CD4-positive, alpha-beta T cell treated with Interleukin-10 for 1 hour (primary cell): ENCODE data around the gene HS3ST5.

Experiments used
- DNase-seq: peaks from one replicate; pipeline ENCODE4 v3.0.0-alpha.2; 2020

HS3ST5 gene, protein sequence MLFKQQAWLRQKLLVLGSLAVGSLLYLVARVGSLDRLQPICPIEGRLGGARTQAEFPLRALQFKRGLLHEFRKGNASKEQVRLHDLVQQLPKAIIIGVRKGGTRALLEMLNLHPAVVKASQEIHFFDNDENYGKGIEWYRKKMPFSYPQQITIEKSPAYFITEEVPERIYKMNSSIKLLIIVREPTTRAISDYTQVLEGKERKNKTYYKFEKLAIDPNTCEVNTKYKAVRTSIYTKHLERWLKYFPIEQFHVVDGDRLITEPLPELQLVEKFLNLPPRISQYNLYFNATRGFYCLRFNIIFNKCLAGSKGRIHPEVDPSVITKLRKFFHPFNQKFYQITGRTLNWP

DNA sequence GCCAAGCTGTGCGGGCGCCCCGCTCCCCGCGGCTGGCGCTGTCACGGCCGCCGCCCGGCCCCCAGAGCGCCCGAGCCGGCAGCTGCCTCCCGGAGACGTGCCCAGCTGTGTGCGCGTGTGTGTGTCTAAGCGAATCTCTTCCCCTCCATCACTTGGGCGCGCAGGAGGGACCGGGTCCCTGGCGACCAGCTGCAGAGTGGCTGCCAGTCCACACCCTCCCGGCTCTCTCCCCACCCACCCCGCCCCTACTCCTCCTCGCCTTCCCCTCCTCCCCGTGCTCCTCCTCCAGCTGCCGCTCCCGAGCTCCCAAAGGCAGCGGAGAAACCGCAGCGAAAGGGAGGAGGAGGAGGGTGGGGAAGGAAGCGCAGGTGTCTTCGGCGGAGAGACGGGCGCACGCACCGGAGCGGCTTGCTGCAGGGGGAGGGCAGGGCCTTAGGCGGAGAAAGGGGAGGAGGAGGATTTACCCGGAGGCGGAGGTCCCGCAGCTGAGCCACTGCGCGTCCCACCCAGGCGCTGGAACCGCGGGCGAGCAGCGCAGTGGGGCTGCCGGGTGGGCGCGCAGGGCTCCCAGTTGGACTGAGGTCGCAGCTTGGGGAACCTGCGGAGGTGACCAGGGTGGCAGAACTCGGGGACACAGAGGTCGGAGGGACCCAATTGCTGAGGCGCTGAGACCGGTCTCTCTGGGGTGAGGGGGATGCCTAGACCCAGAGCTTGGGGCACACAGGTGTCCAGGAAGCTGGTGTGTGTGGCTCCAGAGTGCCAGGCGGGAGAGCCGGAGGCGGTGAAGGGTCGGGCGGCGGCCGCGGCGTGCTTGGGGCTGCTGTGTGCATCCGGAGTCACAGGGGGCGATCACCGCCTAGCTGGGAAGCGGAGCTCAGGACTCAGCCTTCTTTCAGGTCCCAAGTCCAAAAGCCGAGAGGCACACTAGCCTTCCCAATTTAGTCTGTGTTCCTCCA lies at the start of gene HS3ST5:
Gene HS3ST5, minus strand, starts transcription at position 198 of the 956 bp plus-strand sequence. CDS start 280,178 bp downstream, outside the sequence.
- DNase-seq: no peak

GRCh38 chr6:114390176-114390575 lies 47.4 kb upstream of the HS3ST5 start:
- DNase-seq: no peak

- no peak for DNase-seq
These were observed 46.3 kb upstream of the HS3ST5 start for GRCh38 chr6:114389111-114389510.

- DNase-seq: no peak
These were observed 39.6 kb upstream of the HS3ST5 start for GRCh38 chr6:114382406-114382805.

DNA sequence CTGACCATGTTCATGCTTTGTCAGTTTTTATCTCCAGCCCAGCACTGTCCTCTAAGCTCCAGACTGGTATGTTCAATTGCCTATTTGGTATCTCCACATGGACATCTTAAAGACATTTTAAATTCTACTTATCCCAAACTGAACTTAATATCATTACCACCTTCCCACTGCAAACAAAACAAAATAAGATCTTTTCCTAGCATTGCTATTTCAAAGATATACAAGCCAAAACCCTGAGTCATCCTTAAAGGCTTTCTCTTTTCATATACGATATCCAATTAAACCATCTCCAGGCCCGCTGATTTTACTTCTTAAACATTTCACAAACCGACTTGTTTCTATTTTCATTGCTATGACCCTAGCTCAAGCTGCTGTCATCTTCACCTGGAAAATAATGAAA lies 35.1 kb upstream of the HS3ST5 start:
- DNase-seq: no peak

- no peak for DNase-seq
These were observed 33.9 kb upstream of the HS3ST5 start for GRCh38 chr6:114376611-114377175.

GRCh38 chr6:114375541-114376192 lies 32.8 kb upstream of the HS3ST5 start:
- DNase-seq: no peak

DNA sequence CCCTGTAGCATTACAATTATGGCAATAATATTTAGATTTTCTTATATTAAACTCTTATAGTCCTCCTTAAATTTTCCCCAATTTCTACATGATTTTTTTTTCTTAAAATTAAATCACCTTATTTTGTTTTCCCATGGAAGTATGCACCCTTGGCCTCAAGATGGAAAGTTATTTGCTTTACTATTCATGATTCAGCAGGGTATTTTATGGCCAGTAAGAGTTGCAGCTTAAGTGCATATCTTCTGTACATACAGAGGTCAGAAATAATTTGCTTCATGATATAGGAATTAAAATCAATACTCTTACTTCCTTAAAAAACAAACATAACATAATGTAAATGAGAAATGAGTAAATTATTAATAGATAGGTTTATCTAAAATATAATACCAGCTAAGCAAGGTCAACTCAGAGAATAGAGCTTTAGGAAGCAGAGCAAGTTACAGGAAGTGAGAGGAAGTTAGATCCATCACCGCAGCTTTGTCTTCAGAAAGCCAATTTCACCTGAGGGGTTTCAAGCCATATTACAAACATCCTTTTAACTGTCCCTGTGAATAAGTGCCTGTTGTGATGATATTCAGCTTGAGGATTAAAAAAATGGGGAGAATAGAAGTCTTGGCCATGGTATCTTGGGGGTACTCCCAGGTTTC lies 24.6 kb upstream of the HS3ST5 start:
- DNase-seq: no peak

DNA sequence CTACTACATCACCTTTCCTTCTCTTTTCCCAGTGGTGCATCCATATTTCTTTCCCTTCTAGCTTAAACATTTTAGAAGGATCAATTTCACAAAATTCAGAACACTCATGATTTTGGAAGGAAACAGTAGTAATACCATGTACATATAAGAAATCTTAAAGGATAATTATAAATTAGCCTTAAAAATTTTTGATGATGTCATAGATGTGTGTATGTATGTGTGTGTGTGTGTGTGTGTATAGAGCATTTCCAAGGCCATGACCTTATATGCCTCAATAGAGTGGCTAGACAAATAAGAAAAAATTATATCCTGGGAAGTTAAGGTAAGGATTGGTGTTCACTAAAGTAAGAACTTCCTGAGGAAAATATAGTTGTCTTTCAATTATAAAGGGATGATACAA lies 24.1 kb upstream of the HS3ST5 start:
- DNase-seq: no peak

DNA sequence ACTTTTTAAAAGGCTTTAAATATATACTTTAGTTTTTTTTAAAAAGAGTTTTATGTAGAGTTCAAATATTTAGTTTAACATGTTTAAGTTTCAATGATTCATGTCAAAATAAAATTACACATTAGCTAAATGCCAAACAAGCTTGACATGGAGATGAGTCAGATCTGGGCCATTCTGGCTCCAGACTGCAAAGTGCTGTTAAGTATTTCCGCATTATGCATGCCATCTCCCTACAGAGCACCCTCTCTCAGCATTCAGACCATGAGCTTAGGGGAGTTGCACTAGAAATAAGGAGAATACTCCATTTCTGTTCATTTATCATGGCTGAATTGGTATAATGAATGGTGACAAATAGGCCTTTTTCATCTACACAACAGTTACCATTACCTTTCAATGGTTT lies 21.5 kb upstream of the HS3ST5 start:
- DNase-seq: no peak

DNA sequence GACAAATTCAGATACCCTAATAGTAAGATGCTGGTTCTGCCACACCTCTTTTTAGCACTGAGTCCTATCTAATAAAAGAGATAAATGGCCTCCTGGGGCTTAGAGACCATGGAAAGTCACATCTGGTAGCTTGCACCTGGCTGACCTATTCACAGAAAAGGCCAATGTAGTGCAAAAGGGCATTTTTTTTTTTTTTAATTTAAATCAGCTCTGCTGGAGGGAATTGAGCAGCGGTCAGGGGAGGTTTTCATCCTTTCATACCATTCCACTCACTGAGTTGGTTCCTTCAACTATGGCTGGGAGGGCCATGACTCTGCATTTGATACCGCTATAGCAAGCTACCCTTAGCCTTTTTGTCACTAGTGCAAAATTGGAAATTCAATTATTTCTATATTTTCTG lies 20.1 kb upstream of the HS3ST5 start:
- no peak for DNase-seq

- no peak for DNase-seq
These were observed 19.6 kb upstream of the HS3ST5 start for GRCh38 chr6:114362396-114362795.

GRCh38 chr6:114361036-114361435 lies 18.2 kb upstream of the HS3ST5 start:
- DNase-seq: no peak

DNA sequence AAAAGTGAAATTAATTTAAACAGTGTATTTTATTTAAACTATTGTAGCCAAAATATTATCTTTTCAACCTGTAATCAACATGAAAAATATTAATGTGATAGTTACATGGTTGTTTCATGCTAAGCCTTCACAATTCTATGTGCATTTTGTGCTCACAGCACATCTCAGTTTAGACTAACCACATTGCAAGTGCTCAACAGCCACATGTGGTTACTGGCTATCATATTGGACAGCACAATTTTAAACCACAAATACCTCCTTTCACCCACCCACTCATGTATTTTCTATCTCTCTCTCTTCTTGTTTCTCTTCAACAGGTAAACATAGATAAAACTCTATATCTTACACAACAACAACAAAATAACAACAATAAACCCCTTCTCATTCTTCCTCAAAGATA lies 12.5 kb upstream of the HS3ST5 start:
- DNase-seq: no peak

- DNase-seq: no peak
These were observed 11.7 kb upstream of the HS3ST5 start for GRCh38 chr6:114354482-114354881.

DNA sequence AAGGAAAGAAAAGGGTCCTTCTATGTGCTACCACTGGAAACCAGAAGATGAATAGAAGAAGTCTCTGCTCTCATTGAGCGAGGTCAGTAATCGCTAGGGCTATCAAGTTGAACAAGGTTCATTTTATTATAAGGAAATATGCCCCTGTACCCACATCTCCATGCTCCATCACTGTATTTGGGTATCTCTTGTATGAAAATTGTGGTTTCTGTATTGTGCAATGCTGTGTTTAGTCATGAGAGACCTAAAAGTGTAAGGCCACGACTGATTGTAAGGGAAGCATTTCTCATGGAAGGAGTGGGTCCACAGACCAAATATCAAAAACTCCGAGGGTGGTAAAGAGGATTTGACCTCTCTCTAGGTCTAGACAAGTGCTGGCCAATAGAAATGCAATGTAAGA lies 3.6 kb upstream of the HS3ST5 start:
- no peak for DNase-seq

GRCh38 chr6:114344971-114345275 lies 2.1 kb upstream of the HS3ST5 start:
- no peak for DNase-seq

- no peak for DNase-seq
These were observed 1.6 kb upstream of the HS3ST5 start for GRCh38 chr6:114344246-114344970.

GRCh38 chr6:114343782-114344144 lies 940 bp upstream of the HS3ST5 start:
- no peak for DNase-seq

- no peak for DNase-seq
These were observed 567 bp downstream of the HS3ST5 start for GRCh38 chr6:114342086-114342825.

GRCh38 chr6:114339706-114340105 lies 3.1 kb downstream of the HS3ST5 start:
- no peak for DNase-seq
